Measurements from ENCODE around the gene ANKMY2.

- TF ChIP-seq CTCF (conservative IDR thresholded peaks at IDR 0.05), result no peak
- TF ChIP-seq EZH2 (IDR thresholded peaks at IDR 0.05; ENCODE audit: low read depth), result no peak
These were observed 48.2 kb upstream of the ANKMY2 start for GRCh38 chr7:16693601-16694318.
